IMR-90 (cell line): ENCODE results near the gene PLCH1. TPM values are rescaled to one million over a fixed set of nuclear protein-coding genes. Genes with fewer than 3 reads are reported as not detected.

ENCODE experiments used
- ATAC-seq: fragments of 200-7000 bp; cut with Tn5 transposase; 2 replicates; pipeline ENCODE4 v1.9.1; 2020; ENCODE audit warnings: low read depth, mild to moderate bottlenecking, moderate library complexity
- BruUV-seq: library from RNA; stranded (reverse); fragments of 400-500 nt; replicated peaks from 2 replicates; lab custom pipeline; 2021; lab: Mats Ljungman, UMichigan
- CTCF ChIA-PET: fragments of 300-600 bp; formaldehyde crosslinking; extraction: SDS; loops from one replicate; lab custom pipeline; 2021; ENCODE audit warnings: antibody characterized with exemption; lab: Yijun Ruan, JAX
- POLR2A ChIA-PET: fragments of 300-600 bp; sonication (Branson Sonifier 250); formaldehyde crosslinking; loops from one replicate; lab custom pipeline; 2022; ENCODE audit warnings: antibody characterized with exemption; ENCODE audit not compliant: unreplicated experiment; lab: Charles Lee
- DNase-seq: peaks from one replicate; pipeline ENCODE4 v3.0.0; 2013
- H2AFZ ChIP-seq: replicated peaks from 2 replicates; pipeline ENCODE3; 2013; ENCODE audit warnings: low read length, mild to moderate bottlenecking; ENCODE audit not compliant: poor library complexity
- H2AK5ac ChIP-seq: 2 replicates; pipeline ENCODE4 v1.6.1; 2013; ENCODE audit warnings: low read depth, low read length, inconsistent platforms
- H2AK9ac ChIP-seq: replicated peaks from 2 replicates; pipeline ENCODE3; 2013; ENCODE audit warnings: mild to moderate bottlenecking, low read depth, low read length, moderate library complexity; ENCODE audit not compliant: poor library complexity
- H2BK120ac ChIP-seq: 2 replicates; pipeline ENCODE4 v1.6.1; 2013; ENCODE audit warnings: low read depth, low read length, inconsistent platforms
- H2BK15ac ChIP-seq: 3 replicates; pipeline ENCODE4 v1.6.1; 2013; ENCODE audit warnings: low read depth, low read length, inconsistent platforms
- H2BK20ac ChIP-seq: 2 replicates; pipeline ENCODE4 v1.6.1; 2013; ENCODE audit warnings: low read depth, mild to moderate bottlenecking, inconsistent platforms, low read length, moderate library complexity
- H2BK5ac ChIP-seq: 2 replicates; pipeline ENCODE4 v1.6.1; 2013; ENCODE audit warnings: mild to moderate bottlenecking, low read depth, low read length, inconsistent platforms; ENCODE audit not compliant: poor library complexity, severe bottlenecking
- H3K14ac ChIP-seq: replicated peaks from 2 replicates; pipeline ENCODE4 v1.6.1; 2013; ENCODE audit warnings: low read depth, low read length, inconsistent platforms
- H3K18ac ChIP-seq: 2 replicates; pipeline ENCODE4 v1.6.1; 2013; ENCODE audit warnings: low read depth, low read length, control low read depth
- H3K23ac ChIP-seq: 2 replicates; pipeline ENCODE4 v1.6.1; 2013; ENCODE audit warnings: low read depth, low read length, inconsistent platforms
- H3K27ac ChIP-seq: 2 replicates; pipeline ENCODE4 v1.5.1; 2013; ENCODE audit warnings: mild to moderate bottlenecking, control low read depth, low read length; ENCODE audit not compliant: insufficient read depth
- H3K27me3 ChIP-seq: 2 replicates; pipeline ENCODE4 v1.6.1; 2013; ENCODE audit warnings: low read length; ENCODE audit not compliant: control insufficient read depth, insufficient read depth
- H3K36me3 ChIP-seq: 2 replicates; pipeline ENCODE4 v1.6.1; 2013; ENCODE audit warnings: low read length, mixed read lengths; ENCODE audit not compliant: control insufficient read depth, insufficient read depth
- H3K4ac ChIP-seq: 2 replicates; pipeline ENCODE4 v1.6.1; 2013; ENCODE audit warnings: low read depth, low read length, inconsistent platforms
- H3K4me1 ChIP-seq: 2 replicates; pipeline ENCODE4 v1.6.1; 2013; ENCODE audit warnings: low read length, mixed read lengths; ENCODE audit not compliant: control insufficient read depth, insufficient read depth
- H3K4me2 ChIP-seq: 2 replicates; pipeline ENCODE4 v1.6.1; 2013; ENCODE audit warnings: low read depth, mild to moderate bottlenecking, control low read depth, low read length, moderate library complexity
- H3K4me3 ChIP-seq: 2 replicates; pipeline ENCODE4 v1.5.1; 2013; ENCODE audit warnings: low read depth, mild to moderate bottlenecking, control low read depth, low read length, moderate library complexity; ENCODE audit not compliant: insufficient read depth
- H3K56ac ChIP-seq: 2 replicates; pipeline ENCODE4 v1.6.1; 2013; ENCODE audit warnings: low read length, inconsistent platforms; ENCODE audit not compliant: insufficient read depth; ENCODE audit errors: extremely low read depth
- H3K79me1 ChIP-seq, 2 experiments: 2 replicates each; pipeline ENCODE4 v1.6.1; 2013; ENCODE audit warnings: low read length in 2 of 2, inconsistent platforms in 1 of 2, low read depth in 1 of 2
- H3K9ac ChIP-seq: 2 replicates; pipeline ENCODE4 v1.6.1; 2013; ENCODE audit warnings: low read depth, low read length, control low read depth
- H3K9me1 ChIP-seq: 2 replicates; pipeline ENCODE4 v1.6.1; 2013; ENCODE audit warnings: low read length, inconsistent platforms; ENCODE audit not compliant: insufficient read depth
- H3K9me3 ChIP-seq: 2 replicates; pipeline ENCODE4 v1.6.1; 2013; ENCODE audit warnings: low read length; ENCODE audit not compliant: control insufficient read depth, insufficient read depth
- H4K20me1 ChIP-seq: 2 replicates; pipeline ENCODE4 v1.6.1; 2013; ENCODE audit warnings: low read length, inconsistent platforms; ENCODE audit not compliant: insufficient read depth
- H4K5ac ChIP-seq: 2 replicates; pipeline ENCODE4 v1.6.1; 2013; ENCODE audit warnings: mild to moderate bottlenecking, low read depth, low read length, control low read depth
- H4K8ac ChIP-seq, 2 experiments: 2 replicates each; pipeline ENCODE4 v1.6.1; 2013; ENCODE audit warnings: low read depth in 2 of 2, low read length in 2 of 2, control low read depth in 1 of 2, inconsistent platforms in 1 of 2
- H4K91ac ChIP-seq: 2 replicates; pipeline ENCODE4 v1.6.1; 2013; ENCODE audit warnings: low read depth, low read length, inconsistent platforms; ENCODE audit not compliant: insufficient read depth
- SMC3 ChIP-seq: fragments of 150-350 bp; IDR thresholded peaks from 2 replicates; pipeline ENCODE4 v1.6.1; 2016; ENCODE audit warnings: low read depth, mild to moderate bottlenecking, antibody characterized with exemption, low read length, moderate library complexity
- WGBS, 2 experiments: methylation state at CpG; one replicate each; pipeline versions ENCODE4 v1.1.5 to v1.1.7; 2013; ENCODE audit warnings: missing lambda C conversion rate in 2 of 2; ENCODE audit not compliant: insufficient read length in 1 of 2; ENCODE audit errors: extremely low coverage in 2 of 2; 5-methylcytosine and 5-hydroxymethylcytosine counted together
- dilution Hi-C: fragments of 300-500 bp; cut with HindIII; formaldehyde crosslinking; loops from one replicate; pipeline ENCODE4 v1.14.3; 2018; ENCODE audit warnings: low sequenced_read_pairs; ENCODE audit not compliant: unreplicated experiment
- in situ Hi-C: fragments of 300-500 bp; cut with MboI; formaldehyde crosslinking; loops from 3 replicates; pipeline ENCODE4 v1.14.3; 2019; ENCODE audit warnings: low sequenced_read_pairs, inconsistent platforms, mixed read lengths
- intact Hi-C: fragments of 100-400 bp; cut with micrococcal nuclease; formaldehyde crosslinking; loops from 2 replicates; pipeline ENCODE4 v1.10.0; 2022
- polyA plus RNA-seq, 3 experiments: library from polyadenylated mRNA; depleted of rRNA; stranded (reverse); fragments of >200 nt; gene quantifications; 2 replicates each; pipeline ENCODE4 v1.2.3, GENCODE V29; 2012; ENCODE audit warnings: low replicate concordance in 1 of 3
- total RNA-seq: library from RNA; depleted of rRNA; stranded (reverse); fragments of >200 nt; gene quantifications from 2 replicates; pipeline ENCODE4 v1.2.3, GENCODE V29; 2012

Gene PLCH1
- total and polyA plus RNA-seq, 2 of the 4 experiments (the other 2 are of a cell fraction) = not detected

DNA sequence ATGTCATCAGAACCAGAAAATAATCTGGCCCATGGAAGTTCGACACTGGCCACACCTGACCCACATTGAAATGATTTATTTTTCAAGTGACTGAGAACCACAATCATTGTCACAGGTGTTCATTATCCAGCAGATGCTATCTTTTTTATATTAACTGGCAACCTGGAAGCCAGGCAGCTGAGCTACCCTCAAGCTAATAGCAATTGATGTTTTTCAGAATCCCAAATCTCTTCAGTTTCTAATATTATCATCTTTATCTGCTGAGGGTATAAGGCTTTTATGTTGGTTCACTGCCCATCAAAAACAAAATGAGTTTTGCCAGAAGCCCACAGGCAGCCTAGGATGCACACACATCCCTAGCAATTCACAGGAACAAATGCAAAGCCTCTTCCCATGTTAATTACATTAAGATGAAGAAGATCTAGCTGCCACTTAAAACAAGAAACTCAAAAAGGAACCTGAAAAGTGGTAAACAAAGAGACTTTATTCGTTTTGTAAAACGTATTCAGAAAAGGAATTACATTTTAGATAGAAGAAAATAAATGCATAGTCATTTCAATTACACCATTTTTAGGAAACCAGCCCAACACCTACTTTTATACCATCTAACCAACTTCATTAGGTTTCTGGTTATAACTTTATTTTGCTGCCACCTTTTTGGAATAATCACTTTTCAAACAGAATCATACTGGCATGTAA is 410.5 kb downstream of the PLCH1 start:
- H2AK5ac ChIP-seq = no peak overlapping the region
- H3K36me3 ChIP-seq = no peaks in the 10 kb centered on the region
- H2BK15ac ChIP-seq = no peak overlapping the region
- DNase-seq (no peak), ATAC-seq (no peak)
- dilution Hi-C loops = no loop called here
- no peaks in the 10 kb centered on the region for H3K4me1 ChIP-seq
- no peak overlapping the region for H3K23ac ChIP-seq
- TF ChIP-seq SMC3 = no peak
- no peak overlapping the region for H3K4ac ChIP-seq
- H4K5ac ChIP-seq = no peak overlapping the region
- no peak overlapping the region for H2BK120ac ChIP-seq
- no peaks in the 10 kb centered on the region for H3K9me3 ChIP-seq
- no peak overlapping the region for H4K91ac ChIP-seq
- H3K4me2 ChIP-seq = no peak overlapping the region
- H3K56ac ChIP-seq = no peak overlapping the region
- in situ Hi-C loops = loop anchor here (25.0 kb wide), 1 partner anchor 772 kb away; no protein-coding TSS in a partner anchor
- BruUV-seq = no TSS peak
- no peak overlapping the region for H3K4me3 ChIP-seq
- H4K20me1 ChIP-seq = no peaks in the 10 kb centered on the region
- no peak overlapping the region for H2AK9ac ChIP-seq
- no peak overlapping the region for H2AFZ ChIP-seq
- peaks cover 1% of the 10 kb centered on the region; the same call in 1 of the 2 replicates for H3K27me3 ChIP-seq
- 80% methylated on average over 1 of the region's 3 CpGs; no CpG with 5 or more reads in 1 of the 2 experiments for WGBS, 2 experiments
- ChIA-PET POLR2A (no interaction called here), CTCF (interaction anchor here (1.0 kb wide), 1 partner anchor 12 kb away, joined by 3 read pairs; no protein-coding TSS in a partner anchor)
- H3K14ac ChIP-seq = no peak overlapping the region
- H3K79me1 ChIP-seq = no peaks in the 10 kb centered on the region
- H3K18ac ChIP-seq = no peak overlapping the region
- H3K27ac ChIP-seq = no peak overlapping the region
- H3K9me1 ChIP-seq = no peaks in the 10 kb centered on the region
- no peak overlapping the region for H2BK20ac ChIP-seq
- H3K9ac ChIP-seq = no peak overlapping the region
- H2BK5ac ChIP-seq = no peak overlapping the region
- intact Hi-C loops = no loop called here
- no peak overlapping the region for H4K8ac ChIP-seq
